BLaER1 treated with 17β-estradiol and CSF1 and Interleukin-3, amounts not matched to agents 10 nM and 100 nM (cell line): Measurements from ENCODE around the gene AMFR.
A peak's percentile ranks its signal among the peaks of the same experiment; 100 is the strongest.

ENCODE experiments used
- H3K27ac ChIP-seq, 11 experiments: shearing (Covaris generic); formaldehyde crosslinking; 2 replicates each; pipeline ENCODE4 v1.8.1; 2022
- H3K27me3 ChIP-seq, 11 experiments: shearing (Covaris generic); formaldehyde crosslinking; 2 replicates each; pipeline ENCODE4 v1.8.1; 2022
- H3K36me3 ChIP-seq, 11 experiments: shearing (Covaris generic); formaldehyde crosslinking; 2 replicates each; pipeline ENCODE4 v1.8.1; 2022
- H3K4me1 ChIP-seq, 10 experiments: shearing (Covaris generic); formaldehyde crosslinking; 2 replicates each; pipeline ENCODE4 v1.8.1; 2022
- H3K4me2 ChIP-seq, 11 experiments: shearing (Covaris generic); formaldehyde crosslinking; 2 replicates each; pipeline ENCODE4 v1.8.1; 2022
- H3K4me3 ChIP-seq, 10 experiments: shearing (Covaris generic); formaldehyde crosslinking; 2 replicates each; pipeline ENCODE4 v1.8.1; 2022
- H3K9ac ChIP-seq, 11 experiments: shearing (Covaris generic); formaldehyde crosslinking; 2 replicates each; pipeline ENCODE4 v1.8.1; 2022
- H3K9me3 ChIP-seq, 11 experiments: shearing (Covaris generic); formaldehyde crosslinking; replicated peaks in 1 of 11; 2 replicates each; pipeline ENCODE4 v1.8.1; 2022
- H4K20me1 ChIP-seq, 11 experiments: shearing (Covaris generic); formaldehyde crosslinking; 2 replicates each; pipeline ENCODE4 v1.8.1; 2022
- Cebpa-rat ChIP-seq, 11 experiments: shearing (Covaris generic); IDR thresholded peaks; 2 replicates each; pipeline ENCODE4 v1.8.1; 2022

The AMFR gene

DNA sequence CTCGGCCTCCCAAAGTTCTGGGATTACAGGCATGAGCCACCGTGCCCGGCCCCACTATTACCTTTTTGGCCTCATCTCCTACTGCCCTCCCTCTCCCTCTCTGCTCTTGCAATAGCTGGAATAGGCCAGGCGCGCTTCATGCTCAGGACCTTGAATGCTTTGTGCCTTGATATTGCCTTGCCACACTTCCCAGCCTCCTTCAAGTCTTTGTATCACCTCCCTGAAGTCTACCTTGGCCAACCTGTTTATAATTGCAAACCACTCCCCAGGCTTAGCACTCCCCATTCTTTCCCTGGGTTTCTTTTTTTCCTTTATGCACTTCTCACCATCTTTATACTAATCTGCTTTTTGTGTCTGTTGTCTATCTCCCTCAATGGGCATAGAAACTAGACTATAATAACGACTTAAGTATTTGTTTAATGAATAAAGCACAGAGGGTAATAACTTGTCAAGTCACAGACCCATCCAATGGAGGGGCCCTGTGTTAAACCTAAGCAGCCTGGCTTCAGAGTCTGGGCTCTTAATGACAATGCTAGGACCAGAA is 32.7 kb upstream of the AMFR start:
- Histone ChIP-seq H3K27ac (no peak overlapping the region), H3K4me1 (peaks cover 1 to 8% (median 4%) of the 10 kb centered on the region in 10 experiments; a peak in 19 of 20 replicates), H3K4me3 (no peak overlapping the region), H3K27me3 (no peaks in the 10 kb centered on the region), H3K4me2 (no peak overlapping the region), H3K9ac (no peak overlapping the region), H3K36me3 (peaks cover 95 to 100% (median 98%) of the 10 kb centered on the region in 11 experiments), H4K20me1 (peaks cover 0 to 30% (median 0%) of the 10 kb centered on the region in 11 experiments; a peak in 5 of 22 replicates), H3K9me3 (no peaks in the 10 kb centered on the region)
- TF ChIP-seq Cebpa-rat (IDR thresholded peaks at IDR 0.05), result no peak

- Histone ChIP-seq H4K20me1 (peaks cover 0 to 58% (median 34%) of the 10 kb centered on the region in 11 experiments; a peak in 20 of 22 replicates), H3K4me3 (peak overlapping the region; percentile 82 to 97 (median 88)), H3K27ac (peak overlapping the region; percentile 10 to 89 (median 84); a peak in 21 of 22 replicates), H3K27me3 (no peaks in the 10 kb centered on the region), H3K4me2 (peak overlapping the region; percentile 73 to 98 (median 90)), H3K9me3 (no peaks in the 10 kb centered on the region), H3K36me3 (peaks cover 46 to 61% (median 49%) of the 10 kb centered on the region in 11 experiments), H3K9ac (peak overlapping the region; percentile 79 to 93 (median 90)), H3K4me1 (peaks cover 25 to 41% (median 34%) of the 10 kb centered on the region in 10 experiments)
- no peak for TF ChIP-seq Cebpa-rat (IDR thresholded peaks at IDR 0.05)
Observed at GRCh38 chr16:56451753-56452689, 26.7 kb upstream of the AMFR start.

- Histone ChIP-seq H3K4me3 (peak within 1 kb of the TSS; percentile 82 to 97 (median 88)), H3K27me3 (no peaks in the 10 kb centered on the region), H3K4me1 (peaks cover 25 to 41% (median 34%) of the 10 kb centered on the region in 10 experiments), H3K9ac (peak within 1 kb of the TSS; percentile 79 to 93 (median 90)), H3K27ac (peak within 1 kb of the TSS; percentile 55 to 89 (median 84)), H3K36me3 (peaks cover 46 to 61% (median 49%) of the 10 kb centered on the region in 11 experiments), H3K4me2 (peak within 1 kb of the TSS; percentile 88 to 98 (median 95)), H3K9me3 (no peaks in the 10 kb centered on the region), H4K20me1 (peaks cover 0 to 65% (median 40%) of the 10 kb centered on the region in 11 experiments; a peak in 20 of 22 replicates)
- TF ChIP-seq Cebpa-rat (IDR thresholded peaks at IDR 0.05), result no peak
Observed at GRCh38 chr16:56450986-56451752, 25.8 kb upstream of the AMFR start, which contains the start of the genes NUDT21 and OGFOD1. TSS of gene NUDT21 (minus strand) at chr16:56451332. CDS start at chr16:56451202, 130 bp downstream. TSS of gene OGFOD1 (plus strand) at chr16:56451554. CDS start at chr16:56451613, 59 bp downstream.

DNA sequence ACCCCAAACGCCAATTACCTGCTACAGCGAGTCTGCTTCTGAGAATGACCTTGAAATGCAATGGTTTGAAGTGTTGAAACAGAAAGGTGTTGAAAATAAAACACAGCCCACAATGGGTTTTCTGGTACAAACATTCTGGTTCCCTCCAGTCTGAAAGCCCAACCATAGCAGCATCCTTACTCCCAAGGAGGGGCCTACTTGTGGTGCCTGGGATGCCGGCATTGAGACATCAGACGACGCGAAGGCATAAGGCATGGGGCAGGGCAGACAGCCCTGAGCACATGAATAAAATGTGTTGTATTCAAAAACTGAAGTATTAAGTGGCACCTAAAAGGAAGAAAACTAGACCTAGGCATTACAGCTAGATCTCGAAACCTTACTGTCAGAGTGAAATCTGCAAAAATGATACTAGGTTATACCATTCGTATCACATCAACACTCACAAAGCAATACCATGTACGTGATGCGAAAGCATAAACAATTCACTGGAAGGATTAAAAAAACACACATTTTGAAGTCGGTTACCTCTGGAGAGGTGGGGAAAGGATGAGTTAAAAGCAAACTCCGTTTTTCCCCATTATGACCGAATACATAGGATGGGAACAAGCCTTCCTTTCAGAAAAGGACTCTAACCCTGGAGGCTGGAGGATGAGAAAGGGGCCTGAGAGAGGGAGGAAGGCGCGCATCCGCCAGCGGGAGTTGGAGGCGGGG is 25.1 kb upstream of the AMFR start:
- peaks cover 0 to 72% (median 40%) of the 10 kb centered on the region in 11 experiments; a peak in 20 of 22 replicates for H4K20me1 ChIP-seq
- H3K4me2 ChIP-seq, result peak overlapping the region; percentile 82 to 98 (median 94)
- H3K27me3 ChIP-seq, result no peaks in the 10 kb centered on the region
- H3K9ac ChIP-seq, result peak overlapping the region; percentile 79 to 93 (median 90)
- no peak for TF ChIP-seq Cebpa-rat (IDR thresholded peaks at IDR 0.05)
- H3K4me3 ChIP-seq, result peak overlapping the region; percentile 82 to 97 (median 88)
- peaks cover 46 to 61% (median 49%) of the 10 kb centered on the region in 11 experiments for H3K36me3 ChIP-seq
- no peaks in the 10 kb centered on the region for H3K9me3 ChIP-seq
- peak overlapping the region; percentile 55 to 89 (median 84) for H3K27ac ChIP-seq
- H3K4me1 ChIP-seq, result peaks cover 25 to 41% (median 34%) of the 10 kb centered on the region in 10 experiments

- peak overlapping the region in 1 of 11 experiments; percentile 94; a peak in 1 of 22 replicates for H3K4me2 ChIP-seq
- no peak overlapping the region for H3K27ac ChIP-seq
- H3K4me3 ChIP-seq, result no peak overlapping the region
- TF ChIP-seq Cebpa-rat (IDR thresholded peaks at IDR 0.05), result no peak
- H3K9ac ChIP-seq, result no peak overlapping the region; a peak in 1 of 22 replicates
- H3K36me3 ChIP-seq, result peaks cover 47 to 61% (median 50%) of the 10 kb centered on the region in 11 experiments
- peaks cover 0 to 74% (median 49%) of the 10 kb centered on the region in 11 experiments; a peak in 20 of 22 replicates for H4K20me1 ChIP-seq
- H3K27me3 ChIP-seq, result no peaks in the 10 kb centered on the region
- no peaks in the 10 kb centered on the region for H3K9me3 ChIP-seq
- peaks cover 23 to 36% (median 28%) of the 10 kb centered on the region in 10 experiments for H3K4me1 ChIP-seq
Observed at GRCh38 chr16:56448005-56448404, 22.7 kb upstream of the AMFR start.

GRCh38 chr16:56447286-56447685 is 21.9 kb upstream of the AMFR start:
- Histone ChIP-seq H3K36me3 (peaks cover 54 to 63% (median 57%) of the 10 kb centered on the region in 11 experiments), H3K9me3 (no peaks in the 10 kb centered on the region), H3K27me3 (no peaks in the 10 kb centered on the region), H3K4me2 (no peak overlapping the region), H4K20me1 (peaks cover 0 to 68% (median 44%) of the 10 kb centered on the region in 11 experiments; a peak in 20 of 22 replicates), H3K4me3 (no peak overlapping the region), H3K27ac (no peak overlapping the region), H3K9ac (no peak overlapping the region), H3K4me1 (peaks cover 15 to 29% (median 21%) of the 10 kb centered on the region in 10 experiments)
- TF ChIP-seq Cebpa-rat (IDR thresholded peaks at IDR 0.05), result no peak

- Histone ChIP-seq H3K4me1 (0 out of 20 replicates have a peak, but pooled peaks cover 0 to 8% (median 0%) of the 10 kb centered on the region in 10 experiments), H3K9ac (no peak overlapping the region), H3K36me3 (peaks cover 89 to 99% (median 96%) of the 10 kb centered on the region in 11 experiments), H3K9me3 (no peaks in the 10 kb centered on the region), H3K27me3 (no peaks in the 10 kb centered on the region), H3K27ac (no peak overlapping the region), H3K4me2 (no peak overlapping the region), H4K20me1 (peaks cover 0 to 48% (median 8%) of the 10 kb centered on the region in 11 experiments; a peak in 11 of 22 replicates), H3K4me3 (no peak overlapping the region)
- no peak for TF ChIP-seq Cebpa-rat (IDR thresholded peaks at IDR 0.05)
Observed at GRCh38 chr16:56438038-56438437, 12.7 kb upstream of the AMFR start.

DNA sequence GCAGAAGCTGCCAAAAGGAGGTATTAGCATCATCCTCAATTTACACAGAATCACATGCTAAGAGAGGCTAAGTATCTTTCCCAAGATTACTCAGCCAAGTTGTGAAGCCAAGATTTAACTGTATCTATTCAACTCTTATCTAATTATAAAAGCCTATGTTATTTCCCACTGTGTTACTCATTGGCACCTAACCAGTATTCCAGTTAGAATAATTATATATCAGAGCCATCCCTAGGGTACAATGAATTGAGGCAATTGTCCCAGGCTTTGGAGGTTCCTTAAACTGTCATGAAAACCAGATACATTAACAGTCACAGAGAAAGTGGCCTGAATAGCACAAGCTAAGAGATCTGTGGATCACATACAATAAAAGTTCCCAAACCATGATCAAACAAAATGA is 10.9 kb upstream of the AMFR start:
- Histone ChIP-seq H3K4me1 (peaks cover 0 to 19% (median 9%) of the 10 kb centered on the region in 10 experiments; a peak in 11 of 20 replicates), H3K9ac (no peak overlapping the region), H3K9me3 (no peaks in the 10 kb centered on the region), H3K27me3 (no peaks in the 10 kb centered on the region), H3K36me3 (peaks cover 90 to 99% (median 95%) of the 10 kb centered on the region in 11 experiments), H3K4me3 (no peak overlapping the region), H3K27ac (no peak overlapping the region), H4K20me1 (peaks cover 0 to 44% (median 8%) of the 10 kb centered on the region in 11 experiments; a peak in 9 of 22 replicates), H3K4me2 (no peak overlapping the region)
- TF ChIP-seq Cebpa-rat (IDR thresholded peaks at IDR 0.05), result no peak
